ENCODE measurements around the gene MICU1.
"Not testable (repeated sequence)": the region's sequence is repeated elsewhere in the genome, so short reads cannot be mapped to it uniquely, and the experiment has no call there.

The MICU1 gene

GRCh38 chr10:72418679-72419078 is 207.2 kb downstream of the MICU1 start:
- no peak overlapping the region for H3K9ac ChIP-seq (ENCODE audit: low read length)
- peaks cover 9% of the 10 kb centered on the region for H3K36me3 ChIP-seq (ENCODE audit: control insufficient read depth, insufficient read depth, low read length)
- no peaks in the 10 kb centered on the region for H3K27me3 ChIP-seq (ENCODE audit: control insufficient read depth, insufficient read depth, low read length)
- H3K27ac ChIP-seq (ENCODE audit: low read depth, low read length), result no peak overlapping the region
- H3K4me1 ChIP-seq (ENCODE audit: control insufficient read depth, insufficient read depth, low read length), result no peaks in the 10 kb centered on the region
- H3K4me3 ChIP-seq (ENCODE audit: low read length), result no peak overlapping the region

GRCh38 chr10:72417971-72418370 is 207.9 kb downstream of the MICU1 start:
- Histone ChIP-seq H3K27ac (ENCODE audit: low read depth, low read length) (no peak overlapping the region), H3K4me3 (ENCODE audit: low read length) (no peak overlapping the region), H3K27me3 (ENCODE audit: control insufficient read depth, insufficient read depth, low read length) (no peaks in the 10 kb centered on the region), H3K4me1 (ENCODE audit: control insufficient read depth, insufficient read depth, low read length) (no peaks in the 10 kb centered on the region), H3K9ac (ENCODE audit: low read length) (no peak overlapping the region), H3K36me3 (ENCODE audit: control insufficient read depth, insufficient read depth, low read length) (peaks cover 9% of the 10 kb centered on the region)

- Histone ChIP-seq H3K9ac (ENCODE audit: low read length) (no peak overlapping the region), H3K27me3 (ENCODE audit: control insufficient read depth, insufficient read depth, low read length) (no peaks in the 10 kb centered on the region), H3K27ac (ENCODE audit: low read depth, low read length) (no peak overlapping the region), H3K4me1 (ENCODE audit: control insufficient read depth, insufficient read depth, low read length) (no peaks in the 10 kb centered on the region), H3K4me3 (ENCODE audit: low read length) (no peak overlapping the region), H3K36me3 (ENCODE audit: control insufficient read depth, insufficient read depth, low read length) (peaks cover 2% of the 10 kb centered on the region)
Measured at GRCh38 chr10:72416661-72417060, 209.2 kb downstream of the MICU1 start.

GRCh38 chr10:72414642-72415041 is 211.2 kb downstream of the MICU1 start:
- peaks cover 2% of the 10 kb centered on the region for H3K36me3 ChIP-seq (ENCODE audit: control insufficient read depth, insufficient read depth, low read length)
- no peak overlapping the region for H3K4me3 ChIP-seq (ENCODE audit: low read length)
- no peak overlapping the region for H3K9ac ChIP-seq (ENCODE audit: low read length)
- H3K27me3 ChIP-seq (ENCODE audit: control insufficient read depth, insufficient read depth, low read length), result no peaks in the 10 kb centered on the region
- H3K27ac ChIP-seq (ENCODE audit: low read depth, low read length), result no peak overlapping the region
- no peaks in the 10 kb centered on the region for H3K4me1 ChIP-seq (ENCODE audit: control insufficient read depth, insufficient read depth, low read length)

- H3K27ac ChIP-seq (ENCODE audit: low read depth, low read length), result no peak overlapping the region
- no peak overlapping the region for H3K9ac ChIP-seq (ENCODE audit: low read length)
- no peak overlapping the region for H3K4me3 ChIP-seq (ENCODE audit: low read length)
- no peaks in the 10 kb centered on the region for H3K36me3 ChIP-seq (ENCODE audit: control insufficient read depth, insufficient read depth, low read length)
- H3K27me3 ChIP-seq (ENCODE audit: control insufficient read depth, insufficient read depth, low read length), result no peaks in the 10 kb centered on the region
- H3K4me1 ChIP-seq (ENCODE audit: control insufficient read depth, insufficient read depth, low read length), result no peaks in the 10 kb centered on the region
Measured at GRCh38 chr10:72409167-72409566, 216.7 kb downstream of the MICU1 start.

- H3K27me3 ChIP-seq (ENCODE audit: control insufficient read depth, insufficient read depth, low read length), result no peaks in the 10 kb centered on the region
- no peak overlapping the region for H3K4me3 ChIP-seq (ENCODE audit: low read length)
- H3K9ac ChIP-seq (ENCODE audit: low read length), result no peak overlapping the region
- H3K36me3 ChIP-seq (ENCODE audit: control insufficient read depth, insufficient read depth, low read length), result no peaks in the 10 kb centered on the region
- no peaks in the 10 kb centered on the region for H3K4me1 ChIP-seq (ENCODE audit: control insufficient read depth, insufficient read depth, low read length)
- no peak overlapping the region for H3K27ac ChIP-seq (ENCODE audit: low read depth, low read length)
Measured at GRCh38 chr10:72407927-72408600, 217.8 kb downstream of the MICU1 start.

GRCh38 chr10:72407471-72407870 is 218.4 kb downstream of the MICU1 start:
- Histone ChIP-seq H3K4me1 (ENCODE audit: control insufficient read depth, insufficient read depth, low read length) (no peaks in the 10 kb centered on the region), H3K27ac (ENCODE audit: low read depth, low read length) (no peak overlapping the region), H3K36me3 (ENCODE audit: control insufficient read depth, insufficient read depth, low read length) (no peaks in the 10 kb centered on the region), H3K9ac (ENCODE audit: low read length) (no peak overlapping the region), H3K4me3 (ENCODE audit: low read length) (no peak overlapping the region), H3K27me3 (ENCODE audit: control insufficient read depth, insufficient read depth, low read length) (no peaks in the 10 kb centered on the region)

- not testable (repeated sequence) for H3K4me3 ChIP-seq (ENCODE audit: low read length)
Measured at GRCh38 chr10:72395581-72395980, 230.3 kb downstream of the MICU1 start.

GRCh38 chr10:72392571-72392970 is 233.3 kb downstream of the MICU1 start:
- H3K27me3 ChIP-seq (ENCODE audit: control insufficient read depth, insufficient read depth, low read length), result no peaks in the 10 kb centered on the region

More at GRCh38 chr10:72395581-72395980, 230.3 kb downstream of the MICU1 start:
- not testable (repeated sequence) for H3K9ac ChIP-seq (ENCODE audit: low read length); H3K4me1 ChIP-seq (ENCODE audit: control insufficient read depth, insufficient read depth, low read length); H3K27ac ChIP-seq (ENCODE audit: low read depth, low read length); H3K27me3 ChIP-seq (ENCODE audit: control insufficient read depth, insufficient read depth, low read length); H3K36me3 ChIP-seq (ENCODE audit: control insufficient read depth, insufficient read depth, low read length)

GRCh38 chr10:72390764-72391163 is 235.1 kb downstream of the MICU1 start:
- no peaks in the 10 kb centered on the region for H3K36me3 ChIP-seq (ENCODE audit: control insufficient read depth, insufficient read depth, low read length)
- H3K27ac ChIP-seq (ENCODE audit: low read depth, low read length), result no peak overlapping the region
- H3K4me3 ChIP-seq (ENCODE audit: low read length), result no peak overlapping the region
- no peaks in the 10 kb centered on the region for H3K4me1 ChIP-seq (ENCODE audit: control insufficient read depth, insufficient read depth, low read length)
- no peaks in the 10 kb centered on the region for H3K27me3 ChIP-seq (ENCODE audit: control insufficient read depth, insufficient read depth, low read length)
- H3K9ac ChIP-seq (ENCODE audit: low read length), result no peak overlapping the region

More at GRCh38 chr10:72392571-72392970, 233.3 kb downstream of the MICU1 start:
- no peak overlapping the region for H3K4me3 ChIP-seq (ENCODE audit: low read length)
- no peaks in the 10 kb centered on the region for H3K36me3 ChIP-seq (ENCODE audit: control insufficient read depth, insufficient read depth, low read length)
- H3K4me1 ChIP-seq (ENCODE audit: control insufficient read depth, insufficient read depth, low read length), result no peaks in the 10 kb centered on the region
- no peak overlapping the region for H3K27ac ChIP-seq (ENCODE audit: low read depth, low read length)
- no peak overlapping the region for H3K9ac ChIP-seq (ENCODE audit: low read length)

- Histone ChIP-seq H3K27me3 (ENCODE audit: control insufficient read depth, insufficient read depth, low read length) (no peaks in the 10 kb centered on the region), H3K36me3 (ENCODE audit: control insufficient read depth, insufficient read depth, low read length) (no peaks in the 10 kb centered on the region), H3K4me1 (ENCODE audit: control insufficient read depth, insufficient read depth, low read length) (no peaks in the 10 kb centered on the region), H3K9ac (ENCODE audit: low read length) (no peak overlapping the region), H3K4me3 (ENCODE audit: low read length) (no peak overlapping the region), H3K27ac (ENCODE audit: low read depth, low read length) (no peak overlapping the region)
Measured at GRCh38 chr10:72389716-72390115, 236.2 kb downstream of the MICU1 start.

GRCh38 chr10:72389014-72389413 is 236.9 kb downstream of the MICU1 start:
- Histone ChIP-seq H3K4me3 (ENCODE audit: low read length) (no peak overlapping the region), H3K4me1 (ENCODE audit: control insufficient read depth, insufficient read depth, low read length) (no peaks in the 10 kb centered on the region), H3K9ac (ENCODE audit: low read length) (no peak overlapping the region), H3K27me3 (ENCODE audit: control insufficient read depth, insufficient read depth, low read length) (no peaks in the 10 kb centered on the region), H3K27ac (ENCODE audit: low read depth, low read length) (no peak overlapping the region), H3K36me3 (ENCODE audit: control insufficient read depth, insufficient read depth, low read length) (no peaks in the 10 kb centered on the region)

GRCh38 chr10:72388062-72388461 is 237.8 kb downstream of the MICU1 start:
- Histone ChIP-seq H3K36me3 (ENCODE audit: control insufficient read depth, insufficient read depth, low read length) (no peaks in the 10 kb centered on the region), H3K27me3 (ENCODE audit: control insufficient read depth, insufficient read depth, low read length) (no peaks in the 10 kb centered on the region), H3K27ac (ENCODE audit: low read depth, low read length) (no peak overlapping the region)

More at GRCh38 chr10:72388062-72388461, 237.8 kb downstream of the MICU1 start:
- Histone ChIP-seq H3K4me1 (ENCODE audit: control insufficient read depth, insufficient read depth, low read length) (no peaks in the 10 kb centered on the region), H3K9ac (ENCODE audit: low read length) (no peak overlapping the region), H3K4me3 (ENCODE audit: low read length) (no peak overlapping the region)

Data from rectal smooth muscle tissue (tissue), 1 donor.